Mesenteric fat pad (tissue), 1 donor: ENCODE data around the gene SLC39A3. TPM values are rescaled to one million over a fixed set of nuclear protein-coding genes. Genes with fewer than 3 reads are reported as not detected.

Experiments used
- DNase-seq: peaks from one replicate; pipeline ENCODE4 v3.0.0-alpha.2; 2020; ENCODE audit warnings: low spot score
- total RNA-seq: library from RNA; stranded (reverse); fragmentation: NEBNext Ultra II Directional; extraction: Animal tissue kit (Norgen Biotek cat#: 25700); gene quantifications from one replicate; pipeline ENCODE4 v1.2.1, GENCODE V29; 2021
- donor health status: DM: yes; HTN: yes; CAD: no.

SLC39A3 gene
- total RNA-seq, 1 donor from 2014 or later: 21.5 TPM

- no peak for DNase-seq
These were observed 11.1 kb upstream of the SLC39A3 start for GRCh38 chr19:2750808-2751437.

- DNase-seq: no peak
These were observed 7.5 kb upstream of the SLC39A3 start for GRCh38 chr19:2747349-2747748.

- no peak for DNase-seq
These were observed 4.3 kb upstream of the SLC39A3 start for GRCh38 chr19:2744113-2744512.

GRCh38 chr19:2743099-2743498, 3.3 kb upstream of the SLC39A3 start:
- no peak for DNase-seq

- no peak for DNase-seq
These were observed 468 bp upstream of the SLC39A3 start for GRCh38 chr19:2740314-2740656.

GRCh38 chr19:2736550-2737190, 3.1 kb downstream of the SLC39A3 start:
- no peak for DNase-seq

GRCh38 chr19:2735374-2735773, 4.4 kb downstream of the SLC39A3 start:
- no peak for DNase-seq

- DNase-seq: no peak
These were observed 5.1 kb downstream of the SLC39A3 start for GRCh38 chr19:2734589-2735288.

- DNase-seq: no peak
These were observed 5.8 kb downstream of the SLC39A3 start for GRCh38 chr19:2733930-2734588.

GRCh38 chr19:2732883-2733282, 6.9 kb downstream of the SLC39A3 start:
- no peak for DNase-seq

- DNase-seq: no peak
These were observed 7.6 kb downstream of the SLC39A3 start for GRCh38 chr19:2732157-2732725.

- DNase-seq: no peak
These were observed 8.4 kb downstream of the SLC39A3 start for GRCh38 chr19:2731181-2731995.

- DNase-seq: no peak
These were observed 9.6 kb downstream of the SLC39A3 start for GRCh38 chr19:2729943-2730818.

GRCh38 chr19:2728783-2729387, 10.9 kb downstream of the SLC39A3 start:
- DNase-seq: no peak

GRCh38 chr19:2727640-2727944, 12.2 kb downstream of the SLC39A3 start:
- DNase-seq: no peak

- no peak for DNase-seq
These were observed 12.7 kb downstream of the SLC39A3 start for GRCh38 chr19:2726904-2727639.

GRCh38 chr19:2726160-2726855, 13.5 kb downstream of the SLC39A3 start:
- DNase-seq: no peak

- DNase-seq: no peak
These were observed 15.7 kb downstream of the SLC39A3 start for GRCh38 chr19:2724148-2724557.
